Ishikawa (cell line): ENCODE measurements around the gene AGBL5.

Experiments used
- CEBPB ChIP-seq: IDR thresholded peaks from 2 replicates; pipeline ENCODE4 v1.6.1; 2012
- CREB1 ChIP-seq: IDR thresholded peaks from 2 replicates; pipeline ENCODE4 v1.6.1; 2012; ENCODE audit warnings: low read depth
- EGR1 ChIP-seq: IDR thresholded peaks from 2 replicates; pipeline ENCODE4 v1.6.1; 2012
- EP300 ChIP-seq: IDR thresholded peaks from 2 replicates; pipeline ENCODE4 v1.6.1; 2012; ENCODE audit warnings: borderline replicate concordance
- FOXM1 ChIP-seq: IDR thresholded peaks from 2 replicates; pipeline ENCODE4 v1.6.1; 2012; ENCODE audit warnings: low read depth, borderline replicate concordance
- NFIC ChIP-seq: IDR thresholded peaks from 2 replicates; pipeline ENCODE4 v1.6.1; 2012
- RAD21 ChIP-seq: IDR thresholded peaks from 2 replicates; pipeline ENCODE4 v1.6.1; 2012; ENCODE audit warnings: low read depth
- TAF1 ChIP-seq: IDR thresholded peaks from 2 replicates; pipeline ENCODE4 v1.6.1; 2012; ENCODE audit warnings: low read depth, mild to moderate bottlenecking
- TCF12 ChIP-seq: IDR thresholded peaks from 2 replicates; pipeline ENCODE4 v1.6.1; 2012; ENCODE audit warnings: low read depth
- TEAD4 ChIP-seq: IDR thresholded peaks from 2 replicates; pipeline ENCODE4 v1.6.1; 2012
- USF1 ChIP-seq: IDR thresholded peaks from 2 replicates; pipeline ENCODE4 v1.6.1; 2012
- YY1 ChIP-seq: IDR thresholded peaks from 2 replicates; pipeline ENCODE4 v1.6.1; 2012; ENCODE audit warnings: low read depth
- ZBTB7A ChIP-seq: IDR thresholded peaks from 2 replicates; pipeline ENCODE4 v1.6.1; 2012; ENCODE audit warnings: low read depth
- TF ChIP-seq, protein P1 (sequence below): IDR thresholded peaks from 2 replicates; pipeline ENCODE4 v1.6.1; 2012; ENCODE audit warnings: low read depth, mild to moderate bottlenecking
- TF ChIP-seq, protein P2 (sequence below): IDR thresholded peaks from 2 replicates; pipeline ENCODE4 v1.6.1; 2012

The AGBL5 gene

DNA sequence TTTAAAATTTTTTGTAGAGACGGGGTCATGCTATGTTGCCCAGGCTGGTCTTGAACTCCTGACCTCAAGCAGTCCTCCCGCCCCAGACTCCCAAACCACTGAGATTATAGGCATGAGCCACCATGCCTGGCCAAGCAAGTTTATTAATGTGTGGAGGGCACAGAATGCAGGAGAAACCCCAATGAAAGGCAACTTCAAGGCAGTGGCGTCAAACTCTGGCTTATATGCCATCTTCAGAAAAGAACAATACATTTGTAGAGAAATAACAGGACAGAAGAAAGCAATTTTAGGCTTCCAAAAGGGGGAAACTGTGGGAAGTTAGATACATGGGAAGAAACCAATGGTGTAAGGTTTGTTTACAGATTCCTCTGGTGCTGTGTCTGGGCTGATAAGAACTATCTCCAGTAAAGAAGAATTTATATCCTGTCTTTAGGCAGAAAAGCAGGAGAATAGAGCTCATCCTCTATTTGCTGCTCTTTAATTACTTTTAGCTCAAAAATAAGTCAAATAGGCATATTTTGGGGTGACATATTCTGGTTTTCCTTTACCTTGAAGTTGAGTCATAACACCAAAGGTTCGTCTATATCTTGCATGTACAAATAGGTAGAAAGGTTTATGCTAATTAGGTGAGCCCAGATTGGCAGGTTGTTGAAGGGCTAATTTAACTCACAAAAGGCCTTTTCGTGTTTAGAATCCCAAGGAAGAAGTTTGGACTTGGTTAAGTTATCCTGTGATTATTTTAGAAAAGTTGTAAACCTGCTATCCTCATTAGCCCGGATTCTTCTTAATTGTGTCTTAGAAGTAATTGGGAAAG is 44.7 kb upstream of the AGBL5 start:
- TF ChIP-seq, protein P1, sequence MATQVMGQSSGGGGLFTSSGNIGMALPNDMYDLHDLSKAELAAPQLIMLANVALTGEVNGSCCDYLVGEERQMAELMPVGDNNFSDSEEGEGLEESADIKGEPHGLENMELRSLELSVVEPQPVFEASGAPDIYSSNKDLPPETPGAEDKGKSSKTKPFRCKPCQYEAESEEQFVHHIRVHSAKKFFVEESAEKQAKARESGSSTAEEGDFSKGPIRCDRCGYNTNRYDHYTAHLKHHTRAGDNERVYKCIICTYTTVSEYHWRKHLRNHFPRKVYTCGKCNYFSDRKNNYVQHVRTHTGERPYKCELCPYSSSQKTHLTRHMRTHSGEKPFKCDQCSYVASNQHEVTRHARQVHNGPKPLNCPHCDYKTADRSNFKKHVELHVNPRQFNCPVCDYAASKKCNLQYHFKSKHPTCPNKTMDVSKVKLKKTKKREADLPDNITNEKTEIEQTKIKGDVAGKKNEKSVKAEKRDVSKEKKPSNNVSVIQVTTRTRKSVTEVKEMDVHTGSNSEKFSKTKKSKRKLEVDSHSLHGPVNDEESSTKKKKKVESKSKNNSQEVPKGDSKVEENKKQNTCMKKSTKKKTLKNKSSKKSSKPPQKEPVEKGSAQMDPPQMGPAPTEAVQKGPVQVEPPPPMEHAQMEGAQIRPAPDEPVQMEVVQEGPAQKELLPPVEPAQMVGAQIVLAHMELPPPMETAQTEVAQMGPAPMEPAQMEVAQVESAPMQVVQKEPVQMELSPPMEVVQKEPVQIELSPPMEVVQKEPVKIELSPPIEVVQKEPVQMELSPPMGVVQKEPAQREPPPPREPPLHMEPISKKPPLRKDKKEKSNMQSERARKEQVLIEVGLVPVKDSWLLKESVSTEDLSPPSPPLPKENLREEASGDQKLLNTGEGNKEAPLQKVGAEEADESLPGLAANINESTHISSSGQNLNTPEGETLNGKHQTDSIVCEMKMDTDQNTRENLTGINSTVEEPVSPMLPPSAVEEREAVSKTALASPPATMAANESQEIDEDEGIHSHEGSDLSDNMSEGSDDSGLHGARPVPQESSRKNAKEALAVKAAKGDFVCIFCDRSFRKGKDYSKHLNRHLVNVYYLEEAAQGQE = no peak
- TF ChIP-seq RAD21 (no peak), USF1 (no peak), EGR1 (no peak), FOXM1 (no peak), EP300 (no peak), ZBTB7A (no peak), CEBPB (no peak), TAF1 (no peak), TCF12 (no peak), NFIC (no peak), YY1 (no peak), TEAD4 (no peak), CREB1 (no peak)
- TF ChIP-seq, protein P2, sequence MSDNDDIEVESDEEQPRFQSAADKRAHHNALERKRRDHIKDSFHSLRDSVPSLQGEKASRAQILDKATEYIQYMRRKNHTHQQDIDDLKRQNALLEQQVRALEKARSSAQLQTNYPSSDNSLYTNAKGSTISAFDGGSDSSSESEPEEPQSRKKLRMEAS = no peak

GRCh38 chr2:27007416-27008374 is 43.8 kb upstream of the AGBL5 start:
- no peak for TF ChIP-seq TCF12
- TF ChIP-seq TAF1 = no peak
- no peak for TF ChIP-seq RAD21
- TF ChIP-seq NFIC = no peak
- TF ChIP-seq EGR1 = no peak
- TF ChIP-seq USF1 = no peak
- TF ChIP-seq, protein P1 = no peak
- TF ChIP-seq, protein P2 = no peak
- no peak for TF ChIP-seq CREB1
- TF ChIP-seq ZBTB7A = no peak
- TF ChIP-seq EP300 = no peak
- no peak for TF ChIP-seq TEAD4
- no peak for TF ChIP-seq YY1

- TF ChIP-seq USF1 (no peak), RAD21 (no peak), EP300 (no peak), CREB1 (no peak), FOXM1 (no peak), EGR1 (no peak), TEAD4 (no peak), ZBTB7A (no peak)
- TF ChIP-seq, protein P2 = no peak
These were observed 42.8 kb upstream of the AGBL5 start for GRCh38 chr2:27008678-27009077.

- no peak for TF ChIP-seq RAD21
- no peak for TF ChIP-seq TAF1
These were observed 42.4 kb upstream of the AGBL5 start for GRCh38 chr2:27009083-27009482.

GRCh38 chr2:27009716-27010115 is 41.8 kb upstream of the AGBL5 start:
- TF ChIP-seq, protein P2 = no peak
- TF ChIP-seq CEBPB (no peak), FOXM1 (no peak), YY1 (no peak), USF1 (no peak), EGR1 (no peak), EP300 (no peak), TEAD4 (no peak), CREB1 (no peak), TAF1 (no peak)
